Measurements from ENCODE around the gene IGF1R.

DNA sequence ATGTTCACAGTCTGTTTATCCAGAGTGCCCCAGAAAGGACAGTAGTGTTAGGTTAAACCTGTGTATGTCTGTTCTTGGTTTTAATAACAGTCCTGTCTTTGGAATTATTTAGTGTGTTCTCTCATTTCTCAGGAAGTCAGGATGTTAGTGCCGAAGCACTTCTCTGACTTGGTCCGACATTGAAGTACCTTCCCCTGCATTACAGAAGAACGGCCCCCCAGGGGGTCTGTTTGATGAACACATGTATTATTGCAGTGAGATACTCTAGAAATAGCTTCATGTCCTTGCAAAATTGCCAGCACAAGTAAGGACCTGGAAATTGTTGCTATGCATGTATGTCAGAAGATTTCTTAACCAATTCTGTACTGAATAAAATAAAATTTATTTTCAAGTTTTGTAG is 110.9 kb downstream of the IGF1R start:
- no peak for TF ChIP-seq CTCF (IDR thresholded peaks at IDR 0.05; ENCODE audit: poor library complexity)
- no peak for TF ChIP-seq EZH2 (IDR thresholded peaks at IDR 0.05; ENCODE audit: borderline replicate concordance)
